ENCODE results near the gene PPP1R15B. TPM values are rescaled to one million over a fixed set of nuclear protein-coding genes. Genes with fewer than 3 reads are reported as not detected.

The PPP1R15B gene
- total RNA-seq, 4 donors from 2014 or later: 42.8 to 56.4 (median 51.4) TPM

- Histone ChIP-seq H3K27ac (replicated peaks in 1 of 4) (no peak overlapping the region), H3K9me3 (no peaks in the 10 kb centered on the region), H3K4me3 (no peak overlapping the region), H3K27me3 (no peaks in the 10 kb centered on the region), H3K4me1 (peaks cover 12 to 44% (median 32%) of the 10 kb centered on the region in 4 donors), H3K36me3 (peaks cover 11 to 42% (median 26%) of the 10 kb centered on the region in 4 donors)
- intact Hi-C loops (cut with DNase I): no loop called here
- WGBS: 69% methylated on average over 7 of the region's 7 CpGs
- no peak for TF ChIP-seq EP300 (IDR thresholded peaks at IDR 0.05)
- no peak for TF ChIP-seq CTCF (IDR thresholded peaks at IDR 0.05)
- no peak for TF ChIP-seq POLR2A (IDR thresholded peaks at IDR 0.05; ENCODE audit: low read depth)
- no peak for TF ChIP-seq POLR2AphosphoS5 (IDR thresholded peaks at IDR 0.05)
- DNase-seq (ENCODE audit: extremely low spot score): no peak
These were observed 8.7 kb upstream of the PPP1R15B start for GRCh38 chr1:204420039-204421004.

GRCh38 chr1:204419064-204419403, 7.4 kb upstream of the PPP1R15B start:
- intact Hi-C loops (cut with DNase I): no loop called here
- TF ChIP-seq EP300 (IDR thresholded peaks at IDR 0.05): no peak
- no peak for TF ChIP-seq POLR2A (IDR thresholded peaks at IDR 0.05; ENCODE audit: low read depth)
- TF ChIP-seq POLR2AphosphoS5 (IDR thresholded peaks at IDR 0.05): no peak
- TF ChIP-seq CTCF (IDR thresholded peaks at IDR 0.05): no peak
- DNase-seq (ENCODE audit: extremely low spot score): no peak
- Histone ChIP-seq H3K9me3 (no peaks in the 10 kb centered on the region), H3K27me3 (no peaks in the 10 kb centered on the region), H3K4me3 (no peak overlapping the region), H3K36me3 (peaks cover 0 to 29% (median 13%) of the 10 kb centered on the region in 4 donors), H3K4me1 (peaks cover 12 to 44% (median 32%) of the 10 kb centered on the region in 4 donors), H3K27ac (replicated peaks in 1 of 4) (peak overlapping the region in 3 of 4 donors; percentile 77 to 79 (median 78))

- Histone ChIP-seq H3K27me3 (no peaks in the 10 kb centered on the region), H3K4me1 (peaks cover 12 to 44% (median 32%) of the 10 kb centered on the region in 4 donors), H3K9me3 (no peaks in the 10 kb centered on the region), H3K27ac (replicated peaks in 1 of 4) (peak overlapping the region; percentile 77 to 82 (median 78)), H3K36me3 (peaks cover 0 to 23% (median 7%) of the 10 kb centered on the region in 4 donors), H3K4me3 (no peak overlapping the region)
- intact Hi-C loops (cut with DNase I): no loop called here
- DNase-seq (ENCODE audit: extremely low spot score): no peak
- WGBS: 68% methylated on average over 9 of the region's 10 CpGs
- TF ChIP-seq POLR2A (IDR thresholded peaks at IDR 0.05; ENCODE audit: low read depth): no peak
- TF ChIP-seq CTCF (IDR thresholded peaks at IDR 0.05): no peak
- TF ChIP-seq EP300 (IDR thresholded peaks at IDR 0.05): no peak
- TF ChIP-seq POLR2AphosphoS5 (IDR thresholded peaks at IDR 0.05): no peak
These were observed 6.8 kb upstream of the PPP1R15B start for GRCh38 chr1:204418174-204419063.

GRCh38 chr1:204417074-204417997, 5.7 kb upstream of the PPP1R15B start:
- Histone ChIP-seq H3K27me3 (no peaks in the 10 kb centered on the region), H3K4me1 (peaks cover 15 to 43% (median 38%) of the 10 kb centered on the region in 4 donors), H3K27ac (replicated peaks in 1 of 4) (peak overlapping the region; percentile 77 to 82 (median 78)), H3K36me3 (peaks cover 0 to 12% (median 6%) of the 10 kb centered on the region in 4 donors), H3K9me3 (no peaks in the 10 kb centered on the region), H3K4me3 (peak overlapping the region in 1 of 4 donors; percentile 19)
- no peak for DNase-seq (ENCODE audit: extremely low spot score)
- intact Hi-C loops (cut with DNase I): no loop called here
- 42% methylated on average over 10 of the region's 10 CpGs for WGBS
- TF ChIP-seq EP300 (IDR thresholded peaks at IDR 0.05) (no peak), POLR2AphosphoS5 (IDR thresholded peaks at IDR 0.05) (peak; percentile 53 to 71)

All from esophagus muscularis mucosa (tissue), 4 donors.